SK-N-SH (cell line): Measurements from ENCODE around the gene PSMB5.

Source experiments
- CHD2 ChIP-seq: fragments of 150-350 bp; IDR thresholded peaks from 2 replicates; pipeline ENCODE4 v1.6.1; 2018; ENCODE audit warnings: low read length; ENCODE audit not compliant: partially characterized antibody
- CTCF ChIP-seq: fragments of 200-600 bp; sonication (generic); IDR thresholded peaks from 2 replicates; pipeline ENCODE4 v1.6.1; 2017; ENCODE audit warnings: antibody characterized with exemption, mild to moderate bottlenecking, moderate library complexity
- ELF1 ChIP-seq: IDR thresholded peaks from 2 replicates; pipeline ENCODE4 v1.4.0; 2012
- MXI1 ChIP-seq: IDR thresholded peaks from 2 replicates; pipeline ENCODE4 v1.6.1; 2012; ENCODE audit warnings: mild to moderate bottlenecking, low read depth, low read length, improper control_type of control experiment
- POLR2AphosphoS5 ChIP-seq: IDR thresholded peaks from 2 replicates; pipeline ENCODE4 v1.6.1; 2012; ENCODE audit warnings: low read depth, low read length
- RAD21 ChIP-seq: IDR thresholded peaks from 2 replicates; pipeline ENCODE4 v1.6.1; 2012; ENCODE audit warnings: mild to moderate bottlenecking, low read length
- SMC3 ChIP-seq: IDR thresholded peaks from 2 replicates; pipeline ENCODE4 v1.6.1; 2012; ENCODE audit warnings: low read depth, low read length, improper control_type of control experiment

DNA sequence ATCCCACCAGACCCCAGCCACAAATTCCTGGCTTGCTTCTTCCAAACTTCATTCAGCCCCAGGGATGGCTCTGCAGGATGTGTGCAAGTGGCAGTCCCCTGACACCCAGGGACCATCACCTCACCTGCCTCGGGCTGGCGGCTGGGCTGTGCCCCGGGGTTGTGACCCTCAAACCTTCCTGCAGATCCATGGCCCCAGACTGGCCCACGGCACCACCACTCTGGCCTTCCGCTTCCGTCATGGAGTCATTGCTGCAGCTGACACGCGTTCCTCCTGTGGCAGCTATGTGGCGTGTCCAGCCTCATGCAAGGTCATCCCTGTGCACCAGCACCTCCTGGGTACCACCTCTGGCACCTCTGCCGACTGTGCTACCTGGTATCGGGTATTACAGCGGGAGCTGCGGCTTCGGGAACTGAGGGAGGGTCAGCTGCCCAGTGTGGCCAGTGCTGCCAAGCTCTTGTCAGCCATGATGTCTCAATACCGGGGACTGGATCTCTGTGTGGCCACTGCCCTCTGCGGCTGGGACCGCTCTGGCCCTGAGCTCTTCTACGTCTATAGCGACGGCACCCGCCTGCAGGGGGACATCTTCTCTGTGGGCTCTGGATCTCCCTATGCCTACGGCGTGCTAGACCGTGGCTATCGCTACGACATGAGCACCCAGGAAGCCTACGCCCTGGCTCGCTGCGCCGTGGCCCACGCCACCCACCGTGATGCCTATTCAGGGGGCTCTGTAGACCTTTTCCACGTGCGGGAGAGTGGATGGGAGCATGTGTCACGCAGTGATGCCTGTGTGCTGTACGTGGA lies 7.7 kb upstream of the PSMB5 start, which contains the start of gene PSMB11:
- TF ChIP-seq SMC3 (no peak), CTCF (no peak), MXI1 (no peak), CHD2 (no peak), RAD21 (no peak), ELF1 (no peak), POLR2AphosphoS5 (no peak)
